A673 (cell line): Measurements from ENCODE around the gene TRPM2. TPM values are rescaled to one million over a fixed set of nuclear protein-coding genes. Genes with fewer than 3 reads are reported as not detected.

Experiments used
- BruUV-seq: library from RNA; stranded (reverse); fragments of 400-500 nt; replicated peaks from 2 replicates; lab custom pipeline; 2021; lab: Mats Ljungman, UMichigan
- CTCF ChIA-PET: fragments of 300-600 bp; sonication (Branson Sonifier 250); formaldehyde crosslinking; loops from one replicate; lab custom pipeline; 2022; ENCODE audit warnings: antibody characterized with exemption; lab: Charles Lee
- POLR2A ChIA-PET: fragments of 300-600 bp; sonication (Branson Sonifier 250); formaldehyde crosslinking; loops from one replicate; lab custom pipeline; 2022; ENCODE audit warnings: antibody characterized with exemption; ENCODE audit not compliant: low non-redundant PET; lab: Charles Lee
- DNase-seq: peaks from one replicate; pipeline ENCODE4 v3.0.0-alpha.2; 2015; ENCODE audit warnings: low spot score
- H3K27ac ChIP-seq: fragments of 200-600 bp; sonication (generic); 2 replicates; pipeline ENCODE4 v1.5.1; 2016; ENCODE audit warnings: mixed run types, low read depth, mild to moderate bottlenecking, mixed read lengths, antibody characterized with exemption, low read length; ENCODE audit not compliant: poor library complexity, severe bottlenecking
- H3K27me3 ChIP-seq: fragments of 200-600 bp; sonication (generic); replicated peaks from 2 replicates; pipeline ENCODE4 v1.6.1; 2017; ENCODE audit warnings: mixed run types, low read depth, mild to moderate bottlenecking, mixed read lengths, antibody characterized with exemption, low read length; ENCODE audit not compliant: insufficient read depth, poor library complexity
- H3K36me3 ChIP-seq: fragments of 200-600 bp; sonication (generic); 2 replicates; pipeline ENCODE4 v1.6.1; 2016; ENCODE audit warnings: mixed run types, mild to moderate bottlenecking, mixed read lengths, antibody characterized with exemption, low read length; ENCODE audit not compliant: insufficient read depth, poor library complexity, severe bottlenecking
- H3K4me1 ChIP-seq: fragments of 200-600 bp; sonication (generic); 2 replicates; pipeline ENCODE4 v1.6.1; 2017; ENCODE audit warnings: mixed run types, mild to moderate bottlenecking, mixed read lengths, antibody characterized with exemption, low read length; ENCODE audit not compliant: insufficient read depth, poor library complexity, severe bottlenecking
- H3K4me3 ChIP-seq: fragments of 200-600 bp; sonication (generic); 2 replicates; pipeline ENCODE4 v1.5.1; 2016; ENCODE audit warnings: low read depth, mixed run types, mild to moderate bottlenecking, mixed read lengths, low read length; ENCODE audit not compliant: poor library complexity, severe bottlenecking
- H3K9me3 ChIP-seq: fragments of 200-600 bp; sonication (generic); 2 replicates; pipeline ENCODE4 v1.6.1; 2016; ENCODE audit warnings: mixed run types, low read depth, mild to moderate bottlenecking, mixed read lengths, antibody characterized with exemption, low read length; ENCODE audit not compliant: poor library complexity, severe bottlenecking
- CTCF ChIP-seq: fragments of 300-800, 200-600 bp; sonication (generic); conservative IDR thresholded peaks from 2 replicates; pipeline ENCODE4 v1.5.1; 2017; ENCODE audit warnings: low read depth, mild to moderate bottlenecking, antibody characterized with exemption, low read length, moderate library complexity, mixed read lengths
- EZH2 ChIP-seq: fragments of 200-600 bp; sonication (generic); IDR thresholded peaks from 2 replicates; pipeline ENCODE4 v1.6.1; 2017; ENCODE audit warnings: borderline replicate concordance, low read depth, mild to moderate bottlenecking, mixed read lengths, antibody characterized with exemption, low read length; ENCODE audit not compliant: poor library complexity, severe bottlenecking
- intact Hi-C: fragments of 100-400 bp; cut with micrococcal nuclease; formaldehyde crosslinking; loops from one replicate; pipeline ENCODE4 v1.10.0; 2022; ENCODE audit not compliant: unreplicated experiment
- total RNA-seq: library from RNA; stranded (reverse); gene quantifications from 2 replicates; pipeline ENCODE4 v1.2.3, GENCODE V29; 2021

Gene TRPM2
- total RNA-seq, 1 experiment from 2014 or later, result 0.21 TPM

DNA sequence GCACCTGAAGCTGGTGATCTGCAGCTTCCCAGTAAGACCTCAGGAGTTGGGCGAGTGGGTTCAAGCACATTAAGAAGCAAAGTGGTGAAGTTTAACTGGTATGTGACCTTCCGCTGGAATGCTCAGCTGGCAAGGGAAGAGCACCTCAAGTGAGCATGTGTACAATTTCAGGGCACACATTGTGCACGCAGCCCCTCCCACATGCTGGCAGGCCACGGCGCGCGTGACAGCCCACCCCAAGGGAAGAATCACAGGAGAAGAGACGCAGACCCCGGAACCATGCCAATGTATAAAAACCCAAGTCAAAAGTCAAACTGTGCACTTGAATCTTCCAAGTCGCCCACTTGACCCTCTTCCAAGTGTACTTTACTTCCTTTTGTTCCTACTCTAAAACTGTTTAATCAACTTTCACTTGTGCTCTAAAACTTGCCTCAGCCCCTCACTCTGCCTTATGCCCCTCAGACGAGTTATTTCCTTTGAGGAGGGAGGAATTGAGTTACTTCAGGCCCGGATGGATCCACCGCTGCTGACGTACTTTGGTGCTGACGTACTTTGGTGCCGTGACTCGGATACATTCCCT lies 121.9 kb downstream of the TRPM2 start:
- H3K27ac ChIP-seq, result no peak overlapping the region
- H3K27me3 ChIP-seq, result no peaks in the 10 kb centered on the region
- DNase-seq, result no peak
- CTCF ChIA-PET, result no interaction called here
- BruUV-seq, result no TSS peak
- no peaks in the 10 kb centered on the region for H3K9me3 ChIP-seq
- POLR2A ChIA-PET, result no interaction called here
- H3K4me1 ChIP-seq, result no peaks in the 10 kb centered on the region
- no peaks in the 10 kb centered on the region for H3K36me3 ChIP-seq
- no peak overlapping the region for H3K4me3 ChIP-seq
- TF ChIP-seq EZH2 (no peak), CTCF (no peak)
- intact Hi-C loops, result no loop called here

- H3K27me3 ChIP-seq, result no peaks in the 10 kb centered on the region
- BruUV-seq, result no TSS peak
- CTCF ChIA-PET, result interaction anchor here (0.6 kb wide), 1 partner anchor 123 kb away, joined by 3 read pairs; the partner anchor contains the start of gene KRTAP10-7
- no peak overlapping the region for H3K4me3 ChIP-seq
- H3K36me3 ChIP-seq, result no peaks in the 10 kb centered on the region
- TF ChIP-seq CTCF, result no peak
- no peak for TF ChIP-seq EZH2
- DNase-seq, result no peak
- POLR2A ChIA-PET, result no interaction called here
- H3K27ac ChIP-seq, result no peak overlapping the region
- no peaks in the 10 kb centered on the region for H3K9me3 ChIP-seq
- no peaks in the 10 kb centered on the region for H3K4me1 ChIP-seq
- intact Hi-C loops, result no loop called here
Measured at GRCh38 chr21:44477131-44477530, 123.7 kb downstream of the TRPM2 start.

DNA sequence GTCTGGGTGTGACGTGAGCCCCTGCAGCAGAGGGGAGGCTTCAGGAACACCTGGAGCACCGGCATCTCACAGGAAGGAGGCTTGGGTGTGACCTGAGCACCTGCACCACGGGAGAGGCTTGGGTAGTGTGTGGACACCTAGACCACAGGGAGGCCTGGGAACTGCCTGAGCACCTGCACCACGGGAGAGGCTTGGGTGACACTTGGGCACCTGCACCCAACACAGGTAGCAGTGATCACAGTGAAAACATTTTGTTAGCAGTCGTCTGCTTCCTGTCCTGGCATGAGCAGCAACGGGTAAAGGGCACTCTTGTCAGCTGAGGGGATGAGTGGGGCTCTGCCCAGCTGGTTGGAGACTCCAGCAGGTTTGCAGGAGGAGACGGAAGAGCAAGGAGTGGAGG lies 124.3 kb downstream of the TRPM2 start:
- ChIA-PET CTCF (interaction anchor here (0.6 kb wide), 1 partner anchor 123 kb away, joined by 3 read pairs; the partner anchor contains the start of gene KRTAP10-7), POLR2A (no interaction called here)
- intact Hi-C loops, result no loop called here
- no peaks in the 10 kb centered on the region for H3K36me3 ChIP-seq
- no peak for TF ChIP-seq EZH2
- TF ChIP-seq CTCF, result no peak
- no peak overlapping the region for H3K27ac ChIP-seq
- no peak for DNase-seq
- H3K4me1 ChIP-seq, result no peaks in the 10 kb centered on the region
- H3K9me3 ChIP-seq, result no peaks in the 10 kb centered on the region
- H3K27me3 ChIP-seq, result no peaks in the 10 kb centered on the region
- H3K4me3 ChIP-seq, result no peak overlapping the region
- no TSS peak for BruUV-seq
